SK-N-MC (cell line): ENCODE results near the gene SMYD3.

Source experiments
- EZH2 ChIP-seq: fragments of 200-600 bp; sonication (generic); IDR thresholded peaks from one replicate; pipeline ENCODE4 v1.6.1; 2017; ENCODE audit warnings: antibody characterized with exemption
- FOXP2 ChIP-seq: optimal IDR thresholded peaks from 2 replicates; pipeline ENCODE3; 2011; ENCODE audit warnings: mild to moderate bottlenecking, moderate library complexity; ENCODE audit not compliant: insufficient read depth; ENCODE audit errors: extremely low read length, control extremely low read depth
- POLR2AphosphoS5 ChIP-seq: IDR thresholded peaks from 2 replicates; pipeline ENCODE4 v1.6.1; 2012; ENCODE audit warnings: mild to moderate bottlenecking, low read depth, low read length, borderline replicate concordance

DNA sequence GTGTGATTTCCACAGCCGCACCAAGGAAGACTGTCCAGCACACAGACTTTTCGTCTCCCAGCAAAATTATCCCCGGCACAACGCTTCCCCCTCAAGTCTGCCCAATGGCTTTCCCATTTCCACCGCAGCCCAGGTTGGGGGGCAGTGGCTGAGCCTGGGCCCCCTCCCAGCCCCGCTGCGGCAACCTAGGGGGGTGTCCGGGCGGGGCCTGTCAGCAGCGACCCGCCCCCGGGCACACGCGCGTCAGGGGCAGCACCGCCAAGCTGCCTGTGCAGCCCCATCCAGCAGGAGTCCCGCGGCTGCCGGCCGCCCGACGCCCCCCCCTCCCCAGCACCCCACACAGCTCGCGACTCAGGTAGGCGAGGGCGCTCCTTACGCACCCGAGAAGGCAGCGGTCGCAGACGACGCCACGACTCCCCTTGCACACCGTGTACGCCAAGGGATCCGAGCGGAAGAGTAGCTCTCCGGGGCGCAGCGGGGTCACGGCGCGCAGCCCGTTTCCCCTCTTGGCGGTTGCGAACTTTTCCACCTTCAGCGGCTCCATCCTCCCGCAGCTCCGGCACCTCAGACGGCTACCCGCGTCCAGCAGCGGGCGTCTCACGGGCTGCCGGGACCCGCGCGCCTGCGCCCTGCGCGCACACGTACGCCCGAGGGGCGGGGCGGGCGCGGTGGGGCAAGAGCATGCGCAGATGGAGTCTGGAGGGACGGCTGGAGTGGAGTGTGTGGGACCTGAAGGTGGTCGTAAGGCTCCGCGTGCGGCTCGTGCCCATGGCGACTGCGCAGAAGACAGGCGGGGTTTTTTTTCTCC lies at the start of gene SMYD3:
- TF ChIP-seq EZH2 = no peak
- TF ChIP-seq POLR2AphosphoS5 = peak; percentile 87
- no peak for TF ChIP-seq FOXP2
